Measurements from ENCODE around the gene ADGRG4.

DNA sequence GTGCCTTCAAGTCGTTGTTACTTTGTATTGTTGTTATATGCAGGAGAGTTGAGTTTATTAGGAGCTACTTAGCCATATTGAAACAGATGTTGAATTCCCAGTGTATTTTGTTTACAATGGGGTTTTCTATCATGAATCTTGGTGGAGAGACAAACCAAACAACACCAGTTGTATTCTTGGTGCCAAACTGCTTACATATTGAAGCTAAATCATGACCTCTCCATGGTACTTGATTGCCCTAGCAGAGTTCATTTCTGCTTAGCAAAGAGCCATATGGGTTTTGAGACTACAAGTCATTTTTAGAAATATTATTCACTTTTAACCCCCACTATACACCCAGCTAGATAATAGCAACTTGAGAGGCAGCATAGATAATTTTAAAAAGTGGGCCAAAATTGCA, 85.4 kb downstream of the ADGRG4 start:
- TF ChIP-seq POLR2AphosphoS5 (IDR thresholded peaks at IDR 0.05; ENCODE audit: low read depth, low read length): no peak
- TF ChIP-seq, protein P1, sequence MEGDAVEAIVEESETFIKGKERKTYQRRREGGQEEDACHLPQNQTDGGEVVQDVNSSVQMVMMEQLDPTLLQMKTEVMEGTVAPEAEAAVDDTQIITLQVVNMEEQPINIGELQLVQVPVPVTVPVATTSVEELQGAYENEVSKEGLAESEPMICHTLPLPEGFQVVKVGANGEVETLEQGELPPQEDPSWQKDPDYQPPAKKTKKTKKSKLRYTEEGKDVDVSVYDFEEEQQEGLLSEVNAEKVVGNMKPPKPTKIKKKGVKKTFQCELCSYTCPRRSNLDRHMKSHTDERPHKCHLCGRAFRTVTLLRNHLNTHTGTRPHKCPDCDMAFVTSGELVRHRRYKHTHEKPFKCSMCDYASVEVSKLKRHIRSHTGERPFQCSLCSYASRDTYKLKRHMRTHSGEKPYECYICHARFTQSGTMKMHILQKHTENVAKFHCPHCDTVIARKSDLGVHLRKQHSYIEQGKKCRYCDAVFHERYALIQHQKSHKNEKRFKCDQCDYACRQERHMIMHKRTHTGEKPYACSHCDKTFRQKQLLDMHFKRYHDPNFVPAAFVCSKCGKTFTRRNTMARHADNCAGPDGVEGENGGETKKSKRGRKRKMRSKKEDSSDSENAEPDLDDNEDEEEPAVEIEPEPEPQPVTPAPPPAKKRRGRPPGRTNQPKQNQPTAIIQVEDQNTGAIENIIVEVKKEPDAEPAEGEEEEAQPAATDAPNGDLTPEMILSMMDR (IDR thresholded peaks at IDR 0.05): no peak
